Measurements from ENCODE around the gene CAMTA1.

DNA sequence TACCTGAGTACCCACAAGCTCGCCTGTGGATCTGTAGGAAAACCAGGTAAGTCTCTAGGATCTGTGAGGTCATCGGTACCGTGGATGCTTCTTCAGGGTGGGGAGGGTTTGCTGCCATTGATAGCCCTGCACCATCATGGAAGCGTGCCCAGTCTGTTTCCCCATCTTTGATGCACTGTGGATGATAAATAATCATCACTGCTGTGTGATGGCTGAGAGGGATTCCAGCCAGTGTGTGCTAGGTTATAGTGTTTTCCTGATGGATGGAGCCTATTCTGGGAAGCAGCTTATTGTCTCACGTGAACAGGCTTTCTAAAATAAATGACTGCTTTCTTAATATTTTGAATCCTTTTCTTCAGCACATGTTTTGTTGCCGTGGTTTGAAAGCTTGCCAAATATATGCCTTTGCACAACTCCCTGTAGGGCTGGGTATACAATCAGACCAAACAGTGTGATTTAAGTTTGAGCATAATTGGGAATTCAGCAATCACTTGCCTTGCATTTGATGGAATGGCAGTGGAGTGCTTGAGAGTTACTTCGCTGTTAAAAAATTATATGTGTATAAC, 113.8 kb downstream of the CAMTA1 start:
- no peak for TF ChIP-seq ZBTB49 (tag by site-specific recombination; IDR thresholded peaks at IDR 0.05; ENCODE audit: low read depth)
- TF ChIP-seq, protein P1, sequence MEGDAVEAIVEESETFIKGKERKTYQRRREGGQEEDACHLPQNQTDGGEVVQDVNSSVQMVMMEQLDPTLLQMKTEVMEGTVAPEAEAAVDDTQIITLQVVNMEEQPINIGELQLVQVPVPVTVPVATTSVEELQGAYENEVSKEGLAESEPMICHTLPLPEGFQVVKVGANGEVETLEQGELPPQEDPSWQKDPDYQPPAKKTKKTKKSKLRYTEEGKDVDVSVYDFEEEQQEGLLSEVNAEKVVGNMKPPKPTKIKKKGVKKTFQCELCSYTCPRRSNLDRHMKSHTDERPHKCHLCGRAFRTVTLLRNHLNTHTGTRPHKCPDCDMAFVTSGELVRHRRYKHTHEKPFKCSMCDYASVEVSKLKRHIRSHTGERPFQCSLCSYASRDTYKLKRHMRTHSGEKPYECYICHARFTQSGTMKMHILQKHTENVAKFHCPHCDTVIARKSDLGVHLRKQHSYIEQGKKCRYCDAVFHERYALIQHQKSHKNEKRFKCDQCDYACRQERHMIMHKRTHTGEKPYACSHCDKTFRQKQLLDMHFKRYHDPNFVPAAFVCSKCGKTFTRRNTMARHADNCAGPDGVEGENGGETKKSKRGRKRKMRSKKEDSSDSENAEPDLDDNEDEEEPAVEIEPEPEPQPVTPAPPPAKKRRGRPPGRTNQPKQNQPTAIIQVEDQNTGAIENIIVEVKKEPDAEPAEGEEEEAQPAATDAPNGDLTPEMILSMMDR (tag by site-specific recombination; IDR thresholded peaks at IDR 0.05): no peak
- TF ChIP-seq SALL2 (tag by site-specific recombination; IDR thresholded peaks at IDR 0.05; ENCODE audit: borderline replicate concordance): no peak
- no peak for TF ChIP-seq PRDM10 (tag by site-specific recombination; IDR thresholded peaks at IDR 0.05)
- TF ChIP-seq, protein P2, sequence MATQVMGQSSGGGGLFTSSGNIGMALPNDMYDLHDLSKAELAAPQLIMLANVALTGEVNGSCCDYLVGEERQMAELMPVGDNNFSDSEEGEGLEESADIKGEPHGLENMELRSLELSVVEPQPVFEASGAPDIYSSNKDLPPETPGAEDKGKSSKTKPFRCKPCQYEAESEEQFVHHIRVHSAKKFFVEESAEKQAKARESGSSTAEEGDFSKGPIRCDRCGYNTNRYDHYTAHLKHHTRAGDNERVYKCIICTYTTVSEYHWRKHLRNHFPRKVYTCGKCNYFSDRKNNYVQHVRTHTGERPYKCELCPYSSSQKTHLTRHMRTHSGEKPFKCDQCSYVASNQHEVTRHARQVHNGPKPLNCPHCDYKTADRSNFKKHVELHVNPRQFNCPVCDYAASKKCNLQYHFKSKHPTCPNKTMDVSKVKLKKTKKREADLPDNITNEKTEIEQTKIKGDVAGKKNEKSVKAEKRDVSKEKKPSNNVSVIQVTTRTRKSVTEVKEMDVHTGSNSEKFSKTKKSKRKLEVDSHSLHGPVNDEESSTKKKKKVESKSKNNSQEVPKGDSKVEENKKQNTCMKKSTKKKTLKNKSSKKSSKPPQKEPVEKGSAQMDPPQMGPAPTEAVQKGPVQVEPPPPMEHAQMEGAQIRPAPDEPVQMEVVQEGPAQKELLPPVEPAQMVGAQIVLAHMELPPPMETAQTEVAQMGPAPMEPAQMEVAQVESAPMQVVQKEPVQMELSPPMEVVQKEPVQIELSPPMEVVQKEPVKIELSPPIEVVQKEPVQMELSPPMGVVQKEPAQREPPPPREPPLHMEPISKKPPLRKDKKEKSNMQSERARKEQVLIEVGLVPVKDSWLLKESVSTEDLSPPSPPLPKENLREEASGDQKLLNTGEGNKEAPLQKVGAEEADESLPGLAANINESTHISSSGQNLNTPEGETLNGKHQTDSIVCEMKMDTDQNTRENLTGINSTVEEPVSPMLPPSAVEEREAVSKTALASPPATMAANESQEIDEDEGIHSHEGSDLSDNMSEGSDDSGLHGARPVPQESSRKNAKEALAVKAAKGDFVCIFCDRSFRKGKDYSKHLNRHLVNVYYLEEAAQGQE (tag by site-specific recombination; IDR thresholded peaks at IDR 0.05): no peak
- no peak for TF ChIP-seq ZNF274 (IDR thresholded peaks at IDR 0.05; ENCODE audit: low read length)
- no peak for TF ChIP-seq ZNF274 (tag by site-specific recombination; IDR thresholded peaks at IDR 0.05; ENCODE audit: borderline replicate concordance)
- no peak for TF ChIP-seq BCL11A (tag by site-specific recombination; IDR thresholded peaks at IDR 0.05; ENCODE audit: low read depth)
- TF ChIP-seq, protein P3, sequence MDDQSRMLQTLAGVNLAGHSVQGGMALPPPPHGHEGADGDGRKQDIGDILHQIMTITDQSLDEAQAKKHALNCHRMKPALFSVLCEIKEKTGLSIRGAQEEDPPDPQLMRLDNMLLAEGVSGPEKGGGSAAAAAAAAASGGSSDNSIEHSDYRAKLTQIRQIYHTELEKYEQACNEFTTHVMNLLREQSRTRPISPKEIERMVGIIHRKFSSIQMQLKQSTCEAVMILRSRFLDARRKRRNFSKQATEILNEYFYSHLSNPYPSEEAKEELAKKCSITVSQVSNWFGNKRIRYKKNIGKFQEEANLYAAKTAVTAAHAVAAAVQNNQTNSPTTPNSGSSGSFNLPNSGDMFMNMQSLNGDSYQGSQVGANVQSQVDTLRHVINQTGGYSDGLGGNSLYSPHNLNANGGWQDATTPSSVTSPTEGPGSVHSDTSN (CRISPR knock-in tag; IDR thresholded peaks at IDR 0.05): no peak
- no peak for TF ChIP-seq PRDM1 (tag by site-specific recombination; IDR thresholded peaks at IDR 0.05)
- TF ChIP-seq ZBTB11 (tag by site-specific recombination; conservative IDR thresholded peaks at IDR 0.05; ENCODE audit: low read depth): no peak
- TF ChIP-seq ZBTB26 (tag by site-specific recombination; optimal IDR thresholded peaks at IDR 0.05): no peak
- TF ChIP-seq ZNF561 (tag by site-specific recombination; IDR thresholded peaks at IDR 0.05; ENCODE audit: borderline replicate concordance): no peak

All from HEK293 (cell line).